GM23338 (cell line): ENCODE data around the gene TMA7. TPM values are rescaled to one million over a fixed set of nuclear protein-coding genes. Genes with fewer than 3 reads are reported as not detected.

ENCODE experiments used
- ATAC-seq: fragments of 200-7000 bp; cut with Tn5 transposase; 3 replicates; pipeline ENCODE4 v1.9.1; 2020
- DNase-seq: peaks from one replicate; pipeline ENCODE4 v3.0.0-alpha.2; 2015; ENCODE audit warnings: low spot score
- H2AFZ ChIP-seq: fragments of 200-600 bp; sonication (generic); 2 replicates; pipeline ENCODE4 v1.8.0; 2016; ENCODE audit warnings: antibody characterized with exemption, mild to moderate bottlenecking, moderate library complexity
- H3F3A ChIP-seq: fragments of 200-600 bp; sonication (generic); replicated peaks from 2 replicates; pipeline ENCODE4 v1.8.0; 2017; ENCODE audit warnings: antibody characterized with exemption, mixed run types, low read depth
- H3K27ac ChIP-seq: fragments of 200-600 bp; sonication (generic); 2 replicates; pipeline ENCODE4 v1.6.1; 2016; ENCODE audit warnings: low read depth
- H3K27me3 ChIP-seq: fragments of 200-600 bp; sonication (generic); 2 replicates; pipeline ENCODE4 v1.8.0; 2016; ENCODE audit warnings: mild to moderate bottlenecking, mixed run types, moderate library complexity; ENCODE audit not compliant: insufficient read depth
- H3K36me3 ChIP-seq: fragments of 200-600 bp; sonication (generic); 2 replicates; pipeline ENCODE4 v1.8.0; 2016; ENCODE audit warnings: mild to moderate bottlenecking; ENCODE audit not compliant: insufficient read depth
- H3K4me1 ChIP-seq: fragments of 200-600 bp; sonication (generic); 2 replicates; pipeline ENCODE4 v1.8.0; 2016; ENCODE audit warnings: mild to moderate bottlenecking, moderate library complexity; ENCODE audit not compliant: insufficient read depth
- H3K4me2 ChIP-seq: fragments of 200-600 bp; sonication (generic); 2 replicates; pipeline ENCODE4 v1.7.1; 2017; ENCODE audit warnings: mixed run types
- H3K4me3 ChIP-seq: fragments of 200-600 bp; sonication (generic); 2 replicates; pipeline ENCODE4 v1.6.1; 2016; ENCODE audit warnings: mixed run types
- H3K79me2 ChIP-seq: fragments of 200-600 bp; sonication (generic); replicated peaks from 2 replicates; pipeline ENCODE4 v1.8.0; 2017; ENCODE audit warnings: mild to moderate bottlenecking; ENCODE audit not compliant: insufficient read depth
- H3K9me2 ChIP-seq: fragments of 200-600 bp; sonication (generic); 2 replicates; pipeline ENCODE4 v1.8.0; 2017; ENCODE audit not compliant: insufficient read depth
- H4K20me1 ChIP-seq: fragments of 200-600 bp; sonication (generic); replicated peaks from 2 replicates; pipeline ENCODE4 v1.8.0; 2017; ENCODE audit warnings: mild to moderate bottlenecking; ENCODE audit not compliant: insufficient read depth
- H3K27ac Mint-ChIP-seq: 2 replicates; pipeline ENCODE4 v1.8.0; 2020; ENCODE audit warnings: inconsistent platforms, mild to moderate bottlenecking, moderate library complexity, mixed read lengths
- H3K27me3 Mint-ChIP-seq: 3 replicates; pipeline ENCODE4 v1.8.0; 2022; ENCODE audit warnings: low read depth, mild to moderate bottlenecking, moderate library complexity, mixed read lengths, inconsistent platforms; ENCODE audit not compliant: insufficient read depth, poor library complexity
- H3K36me3 Mint-ChIP-seq: 3 replicates; pipeline ENCODE4 v1.8.0; 2021; ENCODE audit warnings: low read depth, mild to moderate bottlenecking, inconsistent platforms, moderate library complexity, mixed read lengths
- H3K4me1 Mint-ChIP-seq: 3 replicates; pipeline ENCODE4 v1.8.0; 2020; ENCODE audit warnings: mild to moderate bottlenecking, inconsistent platforms, mixed read lengths
- H3K4me3 Mint-ChIP-seq: 3 replicates; pipeline ENCODE4 v1.8.0; 2021; ENCODE audit warnings: moderate library complexity, mild to moderate bottlenecking, inconsistent platforms, mixed read lengths
- H3K9me3 Mint-ChIP-seq: 3 replicates; pipeline ENCODE4 v1.8.0; 2020; ENCODE audit warnings: moderate library complexity, mild to moderate bottlenecking, inconsistent platforms, mixed read lengths
- CREB1 ChIP-seq: fragments of 250-450 bp; sonication (Bioruptor Pico); IDR thresholded peaks from 2 replicates; pipeline ENCODE4 v1.5.0; 2020; ENCODE audit warnings: low read depth, mild to moderate bottlenecking, moderate library complexity
- JUNB ChIP-seq: IDR thresholded peaks from one replicate; pipeline ENCODE4 v1.6.1; 2016; ENCODE audit warnings: antibody characterized with exemption; ENCODE audit not compliant: unreplicated experiment
- POLR2AphosphoS5 ChIP-seq: IDR thresholded peaks from 2 replicates; pipeline ENCODE4 v1.6.1; 2016; ENCODE audit warnings: antibody characterized with exemption, low read depth
- ZNF114 ChIP-seq: fragments of 250-450 bp; sonication (Bioruptor Pico); IDR thresholded peaks from 2 replicates; pipeline ENCODE4 v1.5.0; 2020; ENCODE audit warnings: mild to moderate bottlenecking, moderate library complexity
- polyA plus RNA-seq: library from polyadenylated mRNA; unstranded; fragments of >200 nt; fragmentation: Nextera tagmentation; extraction: Ambion mirVana; gene quantifications from 2 replicates; pipeline ENCODE4 v1.2.1, GENCODE V29; 2016
- total RNA-seq: library from RNA; depleted of rRNA; stranded (reverse); fragments of >200 nt; shearing (Covaris generic); gene quantifications from 2 replicates; pipeline ENCODE4 v1.2.3, GENCODE V29; 2014
- TF ChIP-seq, protein P1 (sequence below), 2 experiments: fragments of 200-600 bp in 1 of 2; sonication (generic) in 1 of 2; conservative IDR thresholded peaks; 2 replicates each; pipeline versions ENCODE4 v1.5.1 to v1.6.1; 2016 to 2017; ENCODE audit warnings: antibody characterized with exemption in 2 of 2, low read depth in 2 of 2, mild to moderate bottlenecking in 2 of 2, moderate library complexity in 1 of 2
- TF ChIP-seq, protein P2 (sequence below): fragments of 250-450 bp; sonication (Bioruptor Pico); IDR thresholded peaks from 2 replicates; pipeline ENCODE4 v1.5.0; 2020; ENCODE audit warnings: mild to moderate bottlenecking, moderate library complexity

Gene TMA7
- total and polyA plus RNA-seq, 2 experiments from 2014 or later, result 419 to 2,089 TPM

DNA sequence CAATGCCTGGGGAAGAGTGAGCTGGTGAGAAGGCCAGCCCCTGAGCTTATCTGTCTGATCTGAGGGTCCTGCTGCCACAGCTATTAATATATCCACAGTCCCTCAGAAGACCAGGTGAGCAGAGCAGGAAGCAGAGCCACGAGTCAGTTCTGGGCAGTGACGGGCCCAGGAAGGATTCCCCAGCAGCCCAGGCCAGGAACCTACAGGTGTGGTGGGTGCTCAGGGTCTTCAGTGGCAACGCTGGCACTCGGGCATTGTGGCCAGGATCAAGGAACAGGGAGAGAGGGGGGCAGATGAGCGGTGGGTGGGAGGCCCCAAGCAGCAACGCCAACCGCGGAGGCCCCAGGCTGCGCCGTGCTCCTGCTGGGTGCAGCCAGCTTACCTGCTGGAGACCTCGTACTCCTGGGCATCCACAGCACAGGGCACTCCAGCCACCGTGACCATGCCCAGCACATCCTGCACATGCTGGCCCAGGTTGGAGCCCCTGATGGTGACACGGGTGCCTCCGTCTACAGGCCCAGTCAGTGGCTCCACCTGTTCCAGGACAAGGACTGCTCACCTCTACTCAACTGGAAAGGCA lies 22.4 kb upstream of the TMA7 start:
- Mint-ChIP-seq H3K9me3 (no peaks in the 10 kb centered on the region), H3K4me1 (no peaks in the 10 kb centered on the region), H3K27me3 (peaks cover 16% of the 10 kb centered on the region), H3K27ac (no peak overlapping the region), H3K36me3 (peaks cover 77% of the 10 kb centered on the region), H3K4me3 (no peak overlapping the region)
- TF ChIP-seq ZNF114 (no peak), POLR2AphosphoS5 (no peak), JUNB (no peak), CREB1 (CRISPR knock-in tag) (no peak)
- TF ChIP-seq, protein P1, sequence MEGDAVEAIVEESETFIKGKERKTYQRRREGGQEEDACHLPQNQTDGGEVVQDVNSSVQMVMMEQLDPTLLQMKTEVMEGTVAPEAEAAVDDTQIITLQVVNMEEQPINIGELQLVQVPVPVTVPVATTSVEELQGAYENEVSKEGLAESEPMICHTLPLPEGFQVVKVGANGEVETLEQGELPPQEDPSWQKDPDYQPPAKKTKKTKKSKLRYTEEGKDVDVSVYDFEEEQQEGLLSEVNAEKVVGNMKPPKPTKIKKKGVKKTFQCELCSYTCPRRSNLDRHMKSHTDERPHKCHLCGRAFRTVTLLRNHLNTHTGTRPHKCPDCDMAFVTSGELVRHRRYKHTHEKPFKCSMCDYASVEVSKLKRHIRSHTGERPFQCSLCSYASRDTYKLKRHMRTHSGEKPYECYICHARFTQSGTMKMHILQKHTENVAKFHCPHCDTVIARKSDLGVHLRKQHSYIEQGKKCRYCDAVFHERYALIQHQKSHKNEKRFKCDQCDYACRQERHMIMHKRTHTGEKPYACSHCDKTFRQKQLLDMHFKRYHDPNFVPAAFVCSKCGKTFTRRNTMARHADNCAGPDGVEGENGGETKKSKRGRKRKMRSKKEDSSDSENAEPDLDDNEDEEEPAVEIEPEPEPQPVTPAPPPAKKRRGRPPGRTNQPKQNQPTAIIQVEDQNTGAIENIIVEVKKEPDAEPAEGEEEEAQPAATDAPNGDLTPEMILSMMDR (conservative IDR thresholded peaks at IDR 0.05; ENCODE audit: low read depth in 2 of 2), result no peak
- TF ChIP-seq, protein P2, sequence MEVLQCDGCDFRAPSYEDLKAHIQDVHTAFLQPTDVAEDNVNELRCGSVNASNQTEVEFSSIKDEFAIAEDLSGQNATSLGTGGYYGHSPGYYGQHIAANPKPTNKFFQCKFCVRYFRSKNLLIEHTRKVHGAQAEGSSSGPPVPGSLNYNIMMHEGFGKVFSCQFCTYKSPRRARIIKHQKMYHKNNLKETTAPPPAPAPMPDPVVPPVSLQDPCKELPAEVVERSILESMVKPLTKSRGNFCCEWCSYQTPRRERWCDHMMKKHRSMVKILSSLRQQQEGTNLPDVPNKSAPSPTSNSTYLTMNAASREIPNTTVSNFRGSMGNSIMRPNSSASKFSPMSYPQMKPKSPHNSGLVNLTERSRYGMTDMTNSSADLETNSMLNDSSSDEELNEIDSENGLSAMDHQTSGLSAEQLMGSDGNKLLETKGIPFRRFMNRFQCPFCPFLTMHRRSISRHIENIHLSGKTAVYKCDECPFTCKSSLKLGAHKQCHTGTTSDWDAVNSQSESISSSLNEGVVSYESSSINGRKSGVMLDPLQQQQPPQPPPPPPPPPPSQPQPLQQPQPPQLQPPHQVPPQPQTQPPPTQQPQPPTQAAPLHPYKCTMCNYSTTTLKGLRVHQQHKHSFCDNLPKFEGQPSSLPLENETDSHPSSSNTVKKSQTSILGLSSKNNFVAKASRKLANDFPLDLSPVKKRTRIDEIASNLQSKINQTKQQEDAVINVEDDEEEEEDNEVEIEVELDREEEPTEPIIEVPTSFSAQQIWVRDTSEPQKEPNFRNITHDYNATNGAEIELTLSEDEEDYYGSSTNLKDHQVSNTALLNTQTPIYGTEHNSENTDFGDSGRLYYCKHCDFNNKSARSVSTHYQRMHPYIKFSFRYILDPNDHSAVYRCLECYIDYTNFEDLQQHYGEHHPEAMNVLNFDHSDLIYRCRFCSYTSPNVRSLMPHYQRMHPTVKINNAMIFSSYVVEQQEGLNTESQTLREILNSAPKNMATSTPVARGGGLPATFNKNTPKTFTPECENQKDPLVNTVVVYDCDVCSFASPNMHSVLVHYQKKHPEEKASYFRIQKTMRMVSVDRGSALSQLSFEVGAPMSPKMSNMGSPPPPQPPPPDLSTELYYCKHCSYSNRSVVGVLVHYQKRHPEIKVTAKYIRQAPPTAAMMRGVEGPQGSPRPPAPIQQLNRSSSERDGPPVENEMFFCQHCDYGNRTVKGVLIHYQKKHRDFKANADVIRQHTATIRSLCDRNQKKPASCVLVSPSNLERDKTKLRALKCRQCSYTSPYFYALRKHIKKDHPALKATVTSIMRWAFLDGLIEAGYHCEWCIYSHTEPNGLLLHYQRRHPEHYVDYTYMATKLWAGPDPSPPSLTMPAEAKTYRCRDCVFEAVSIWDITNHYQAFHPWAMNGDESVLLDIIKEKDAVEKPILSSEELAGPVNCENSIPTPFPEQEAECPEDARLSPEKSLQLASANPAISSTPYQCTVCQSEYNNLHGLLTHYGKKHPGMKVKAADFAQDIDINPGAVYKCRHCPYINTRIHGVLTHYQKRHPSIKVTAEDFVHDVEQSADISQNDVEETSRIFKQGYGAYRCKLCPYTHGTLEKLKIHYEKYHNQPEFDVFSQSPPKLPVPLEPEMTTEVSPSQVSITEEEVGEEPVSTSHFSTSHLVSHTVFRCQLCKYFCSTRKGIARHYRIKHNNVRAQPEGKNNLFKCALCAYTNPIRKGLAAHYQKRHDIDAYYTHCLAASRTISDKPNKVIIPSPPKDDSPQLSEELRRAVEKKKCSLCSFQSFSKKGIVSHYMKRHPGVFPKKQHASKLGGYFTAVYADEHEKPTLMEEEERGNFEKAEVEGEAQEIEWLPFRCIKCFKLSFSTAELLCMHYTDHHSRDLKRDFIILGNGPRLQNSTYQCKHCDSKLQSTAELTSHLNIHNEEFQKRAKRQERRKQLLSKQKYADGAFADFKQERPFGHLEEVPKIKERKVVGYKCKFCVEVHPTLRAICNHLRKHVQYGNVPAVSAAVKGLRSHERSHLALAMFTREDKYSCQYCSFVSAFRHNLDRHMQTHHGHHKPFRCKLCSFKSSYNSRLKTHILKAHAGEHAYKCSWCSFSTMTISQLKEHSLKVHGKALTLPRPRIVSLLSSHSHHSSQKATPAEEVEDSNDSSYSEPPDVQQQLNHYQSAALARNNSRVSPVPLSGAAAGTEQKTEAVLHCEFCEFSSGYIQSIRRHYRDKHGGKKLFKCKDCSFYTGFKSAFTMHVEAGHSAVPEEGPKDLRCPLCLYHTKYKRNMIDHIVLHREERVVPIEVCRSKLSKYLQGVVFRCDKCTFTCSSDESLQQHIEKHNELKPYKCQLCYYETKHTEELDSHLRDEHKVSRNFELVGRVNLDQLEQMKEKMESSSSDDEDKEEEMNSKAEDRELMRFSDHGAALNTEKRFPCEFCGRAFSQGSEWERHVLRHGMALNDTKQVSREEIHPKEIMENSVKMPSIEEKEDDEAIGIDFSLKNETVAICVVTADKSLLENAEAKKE (CRISPR knock-in tag), result no peak
- Histone ChIP-seq H3K36me3 (peaks cover 11% of the 10 kb centered on the region; the same call in 1 of the 2 replicates), H3K79me2 (peaks cover 6% of the 10 kb centered on the region), H3K27ac (no peak overlapping the region), H3K4me2 (no peak overlapping the region), H3F3A (no peaks in the 10 kb centered on the region), H3K9me2 (no peaks in the 10 kb centered on the region), H2AFZ (no peak overlapping the region), H3K4me1 (no peaks in the 10 kb centered on the region), H3K27me3 (no peaks in the 10 kb centered on the region), H3K4me3 (no peak overlapping the region), H4K20me1 (peaks cover 12% of the 10 kb centered on the region; the same call in 1 of the 2 replicates)
- ATAC-seq (no peak), DNase-seq (no peak)
